Hepatocyte (in vitro differentiated cells): ENCODE measurements around the gene AFTPH. TPM values are rescaled to one million over a fixed set of nuclear protein-coding genes. Genes with fewer than 3 reads are reported as not detected.

Experiments
- DNase-seq: peaks from one replicate; pipeline ENCODE4 v3.0.0-alpha.2; 2016; ENCODE audit warnings: low spot score
- H2AFZ ChIP-seq: fragments of 200-600 bp; sonication (generic); 2 replicates; pipeline ENCODE4 v1.6.0; 2016; ENCODE audit warnings: antibody characterized with exemption, mild to moderate bottlenecking
- H3K27ac ChIP-seq: fragments of 200-600 bp; sonication (generic); 2 replicates; pipeline ENCODE4 v1.5.1; 2016; ENCODE audit warnings: mild to moderate bottlenecking
- H3K27me3 ChIP-seq: fragments of 200-600 bp; sonication (generic); 2 replicates; pipeline ENCODE4 v1.6.1; 2016
- H3K36me3 ChIP-seq: fragments of 200-600 bp; sonication (generic); replicated peaks from 2 replicates; pipeline ENCODE4 v1.5.1; 2016; ENCODE audit warnings: low read depth; ENCODE audit not compliant: insufficient read depth
- H3K4me1 ChIP-seq: fragments of 200-600 bp; sonication (generic); 2 replicates; pipeline ENCODE4 v1.5.1; 2016; ENCODE audit warnings: mild to moderate bottlenecking, moderate library complexity; ENCODE audit not compliant: insufficient read depth
- H3K4me2 ChIP-seq: fragments of 200-600 bp; sonication (generic); 2 replicates; pipeline ENCODE4 v1.6.0; 2016
- H3K4me3 ChIP-seq: fragments of 200-600 bp; sonication (generic); 2 replicates; pipeline ENCODE4 v1.5.1; 2016; ENCODE audit warnings: mild to moderate bottlenecking
- H3K79me2 ChIP-seq: fragments of 200-600 bp; sonication (generic); 2 replicates; pipeline ENCODE4 v1.6.0; 2017; ENCODE audit warnings: mild to moderate bottlenecking
- H3K9me2 ChIP-seq: fragments of 200-600 bp; sonication (generic); replicated peaks from 2 replicates; pipeline ENCODE4 v1.6.0; 2017; ENCODE audit warnings: mild to moderate bottlenecking; ENCODE audit not compliant: insufficient read depth
- H3K9me3 ChIP-seq: fragments of 200-600 bp; sonication (generic); 2 replicates; pipeline ENCODE4 v1.5.1; 2016; ENCODE audit warnings: low read depth, mild to moderate bottlenecking
- H4K20me1 ChIP-seq: fragments of 200-600 bp; sonication (generic); 2 replicates; pipeline ENCODE4 v1.6.0; 2016; ENCODE audit warnings: mild to moderate bottlenecking; ENCODE audit not compliant: insufficient read depth, poor library complexity, severe bottlenecking
- CTCF ChIP-seq: fragments of 200-600 bp; sonication (generic); IDR thresholded peaks from 2 replicates; pipeline ENCODE4 v1.5.1; 2016; ENCODE audit warnings: antibody characterized with exemption, mild to moderate bottlenecking; ENCODE audit not compliant: poor library complexity
- EZH2 ChIP-seq: fragments of 200-600 bp; sonication (generic); IDR thresholded peaks from 2 replicates; pipeline ENCODE4 v1.6.1; 2016; ENCODE audit warnings: antibody characterized with exemption, mild to moderate bottlenecking, borderline replicate concordance
- EZH2phosphoT487 ChIP-seq: fragments of 200-600 bp; sonication (generic); IDR thresholded peaks from one replicate; pipeline ENCODE4 v1.6.1; 2018; ENCODE audit warnings: antibody characterized with exemption, mild to moderate bottlenecking, low read depth, moderate library complexity; ENCODE audit not compliant: unreplicated experiment, severe bottlenecking
- WGBS: methylation state at CpG from one replicate; pipeline ENCODE4 v1.1.6; 2016; ENCODE audit warnings: low lambda C conversion rate; ENCODE audit errors: missing lambda C conversion rate; 5-methylcytosine and 5-hydroxymethylcytosine counted together
- polyA plus RNA-seq: library from polyadenylated mRNA; unstranded; fragments of >200 nt; fragmentation: Nextera tagmentation; extraction: Ambion mirVana; gene quantifications from 2 replicates; pipeline ENCODE4 v1.2.1, GENCODE V29; 2016
- total RNA-seq: library from RNA; depleted of rRNA; stranded (reverse); fragments of >200 nt; gene quantifications from 2 replicates; pipeline ENCODE4 v1.2.3, GENCODE V29; 2014

AFTPH gene
- total and polyA plus RNA-seq, 2 experiments from 2014 or later = 11.8 to 50.9 TPM

- no peak overlapping the region for H3K4me2 ChIP-seq
- H2AFZ ChIP-seq = no peak overlapping the region
- no peaks in the 10 kb centered on the region for H3K79me2 ChIP-seq
- no peak overlapping the region for H3K27ac ChIP-seq
- WGBS = over 99% methylated on average over 6 of the region's 6 CpGs
- H3K9me3 ChIP-seq = no peaks in the 10 kb centered on the region
- no peak for DNase-seq
- H3K4me3 ChIP-seq = no peak overlapping the region
- no peaks in the 10 kb centered on the region for H4K20me1 ChIP-seq
- no peaks in the 10 kb centered on the region for H3K9me2 ChIP-seq
- peaks cover 26% of the 10 kb centered on the region for H3K4me1 ChIP-seq
- no peak for TF ChIP-seq EZH2phosphoT487
- TF ChIP-seq EZH2 = no peak
- TF ChIP-seq CTCF = no peak
- no peaks in the 10 kb centered on the region for H3K27me3 ChIP-seq
- no peaks in the 10 kb centered on the region for H3K36me3 ChIP-seq
These were observed 74.1 kb downstream of the AFTPH start for GRCh38 chr2:64598226-64598625.

GRCh38 chr2:64599469-64599868 is 75.3 kb downstream of the AFTPH start:
- Histone ChIP-seq H4K20me1 (no peaks in the 10 kb centered on the region), H3K9me3 (no peaks in the 10 kb centered on the region), H2AFZ (no peak overlapping the region), H3K4me3 (no peak overlapping the region), H3K4me2 (no peak overlapping the region), H3K4me1 (peaks cover 26% of the 10 kb centered on the region), H3K27ac (no peak overlapping the region), H3K9me2 (no peaks in the 10 kb centered on the region), H3K79me2 (no peaks in the 10 kb centered on the region), H3K36me3 (no peaks in the 10 kb centered on the region), H3K27me3 (no peaks in the 10 kb centered on the region)
- DNase-seq = no peak
- no peak for TF ChIP-seq CTCF
- TF ChIP-seq EZH2phosphoT487 = no peak
- no peak for TF ChIP-seq EZH2
- WGBS = 50% methylated on average over 3 of the region's 3 CpGs

GRCh38 chr2:64601034-64601754 is 77.1 kb downstream of the AFTPH start:
- TF ChIP-seq CTCF (no peak), EZH2phosphoT487 (no peak), EZH2 (no peak)
- Histone ChIP-seq H3K79me2 (no peaks in the 10 kb centered on the region), H3K4me2 (peak overlapping the region; percentile 65), H3K36me3 (no peaks in the 10 kb centered on the region), H3K9me3 (no peaks in the 10 kb centered on the region), H3K4me3 (no peak overlapping the region), H2AFZ (no peak overlapping the region), H4K20me1 (no peaks in the 10 kb centered on the region), H3K9me2 (no peaks in the 10 kb centered on the region), H3K27ac (peak overlapping the region; percentile 79), H3K27me3 (no peaks in the 10 kb centered on the region), H3K4me1 (peaks cover 41% of the 10 kb centered on the region)
- 54% methylated on average over 8 of the region's 8 CpGs for WGBS
- DNase-seq = no peak
